Measurements from ENCODE around the gene NPC1.

DNA sequence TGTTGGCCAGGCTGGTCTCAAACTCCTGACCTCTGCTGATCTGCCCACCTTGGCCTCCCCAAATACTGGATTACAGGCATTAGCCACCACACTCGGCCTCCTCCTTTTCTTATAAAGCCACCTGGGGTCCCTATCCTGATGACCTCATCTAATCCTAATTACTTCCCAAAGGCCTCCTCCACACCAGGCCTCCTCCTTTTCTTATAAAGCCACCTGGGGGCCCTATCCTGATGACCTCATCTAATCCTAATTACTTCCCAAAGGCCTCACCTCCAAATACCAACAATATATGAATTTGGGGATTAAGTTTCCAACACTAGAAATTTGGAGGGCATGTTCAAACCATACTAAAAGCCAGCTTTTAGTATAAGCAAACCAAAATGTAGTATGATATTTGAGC lies 92.7 kb downstream of the NPC1 start:
- no peak for TF ChIP-seq POLR2A (IDR thresholded peaks at IDR 0.05; ENCODE audit: low read depth, low read length)
- no peak for TF ChIP-seq POLR2AphosphoS5 (IDR thresholded peaks at IDR 0.05; ENCODE audit: low read depth, low read length)
- TF ChIP-seq SPI1 (IDR thresholded peaks at IDR 0.05; ENCODE audit: low read depth, low read length), result no peak
